NCI-H526 (cell line): ENCODE results near the gene RAET1G.
"Not testable (repeated sequence)": the region's sequence is repeated elsewhere in the genome, so short reads cannot be mapped to it uniquely, and the experiment has no call there.

ENCODE experiments used
- DNase-seq, 2 experiments: peaks; one replicate each; lab custom pipeline; 2025; lab: John Stamatoyannopoulos, UW

RAET1G gene

GRCh38 chr6:149922642-149923326 is at the start of gene RAET1G:
Gene RAET1G (minus strand): TSS chr6:149923121. CDS start chr6:149923010, 111 bp downstream.
- peak; percentile 85 to 91 for DNase-seq

DNA sequence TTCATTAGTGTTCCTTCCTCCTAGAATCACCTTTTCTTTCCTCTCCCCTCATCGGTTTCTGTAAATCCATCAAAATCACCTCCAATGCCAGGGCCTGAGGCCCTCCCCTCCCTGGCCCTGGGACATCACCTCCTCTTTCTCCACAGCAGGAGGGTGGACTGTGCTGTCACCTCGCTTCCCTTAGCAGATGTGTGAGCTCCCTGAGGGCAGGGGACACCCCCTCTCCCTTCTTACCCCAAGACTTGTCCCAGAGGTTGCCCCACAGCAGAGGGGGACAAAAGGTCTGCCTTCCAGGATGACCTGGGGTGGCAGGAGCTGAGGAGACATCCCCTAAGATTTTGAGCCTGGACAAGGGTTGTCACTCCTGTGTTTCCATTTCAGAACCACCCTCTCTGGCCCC is 46.7 kb upstream of the RAET1G start:
- DNase-seq: no peak

DNA sequence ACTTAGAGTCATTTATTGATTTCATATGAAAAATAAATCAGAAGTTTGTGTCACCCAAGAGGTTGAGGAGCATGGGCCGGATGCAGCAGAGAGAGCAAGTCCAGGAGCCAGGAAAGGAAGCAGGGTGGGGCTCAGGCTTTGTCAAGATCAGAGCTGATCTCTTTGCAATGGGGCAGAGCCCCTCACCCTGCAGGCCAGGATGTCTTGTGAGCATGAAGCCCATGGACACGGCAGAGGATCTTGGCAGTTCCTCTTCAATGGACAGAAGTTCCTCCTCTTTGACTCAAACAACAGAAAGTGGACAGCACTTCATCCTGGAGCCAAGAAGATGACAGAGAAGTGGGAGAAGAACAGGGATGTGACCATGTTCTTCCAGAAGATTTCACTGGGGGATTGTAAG is 46.0 kb upstream of the RAET1G start:
- not testable (repeated sequence) for DNase-seq

DNA sequence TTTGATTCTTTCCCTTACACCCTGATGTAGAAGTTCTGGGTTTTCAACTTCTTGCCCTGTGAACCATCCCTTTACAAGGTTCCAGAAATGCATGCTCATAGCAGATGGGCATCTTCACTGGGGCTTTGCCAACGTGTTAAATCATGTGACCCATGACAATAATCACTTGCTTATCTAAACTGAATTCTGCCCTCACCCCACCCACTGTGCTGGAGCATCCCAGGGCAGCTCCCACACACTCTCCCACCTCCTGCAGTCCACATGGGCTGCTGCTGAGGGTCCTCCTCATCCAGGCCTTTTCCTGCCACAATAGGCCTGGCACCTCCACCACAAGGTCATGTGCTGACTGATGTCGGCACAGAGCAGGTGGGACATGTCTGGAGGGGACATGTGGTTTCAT is 45.1 kb upstream of the RAET1G start:
- not testable (repeated sequence) for DNase-seq

DNA sequence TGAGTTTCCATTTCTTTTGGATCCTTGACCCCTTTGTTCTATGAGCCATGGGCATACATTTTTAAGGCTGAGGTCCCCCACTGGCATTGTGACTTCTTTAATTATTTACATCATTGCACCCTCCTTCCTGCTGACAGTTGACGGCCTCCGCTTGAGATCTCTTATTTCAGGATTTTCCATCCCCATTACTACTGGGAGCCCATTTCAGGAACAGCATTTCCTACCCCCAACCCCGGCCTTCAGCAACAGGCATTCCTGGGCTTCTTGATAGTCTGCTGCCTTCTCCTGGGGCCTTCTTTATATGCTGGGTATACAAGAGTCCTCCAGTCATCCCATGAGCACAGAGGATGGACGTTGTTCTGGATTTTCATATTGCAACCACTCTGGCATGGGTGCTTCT is 44.7 kb upstream of the RAET1G start:
- no peak for DNase-seq

DNA sequence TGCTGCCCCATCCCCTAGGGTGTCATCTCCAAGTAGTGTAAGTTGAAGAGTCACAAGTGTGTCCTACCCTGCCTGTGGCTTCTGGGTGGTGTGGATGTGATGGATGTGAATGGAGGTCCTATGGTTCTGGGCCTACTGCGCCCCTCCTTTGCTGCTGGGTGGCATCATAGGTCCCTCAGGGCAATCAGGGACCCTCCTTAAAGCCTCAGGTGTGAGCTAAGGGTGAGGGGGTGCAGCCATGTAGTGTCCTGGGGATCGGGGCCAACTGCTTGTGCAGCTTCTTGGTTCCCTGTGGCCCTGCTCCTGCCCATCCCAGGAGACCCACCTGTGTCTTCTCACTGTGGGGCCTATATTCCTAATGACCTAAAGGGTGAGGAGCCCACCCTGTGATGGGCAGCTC is 43.4 kb upstream of the RAET1G start:
- DNase-seq: not testable (repeated sequence)

- no peak for DNase-seq
Observed at GRCh38 chr6:149965194-149966020, 42.5 kb upstream of the RAET1G start.

DNA sequence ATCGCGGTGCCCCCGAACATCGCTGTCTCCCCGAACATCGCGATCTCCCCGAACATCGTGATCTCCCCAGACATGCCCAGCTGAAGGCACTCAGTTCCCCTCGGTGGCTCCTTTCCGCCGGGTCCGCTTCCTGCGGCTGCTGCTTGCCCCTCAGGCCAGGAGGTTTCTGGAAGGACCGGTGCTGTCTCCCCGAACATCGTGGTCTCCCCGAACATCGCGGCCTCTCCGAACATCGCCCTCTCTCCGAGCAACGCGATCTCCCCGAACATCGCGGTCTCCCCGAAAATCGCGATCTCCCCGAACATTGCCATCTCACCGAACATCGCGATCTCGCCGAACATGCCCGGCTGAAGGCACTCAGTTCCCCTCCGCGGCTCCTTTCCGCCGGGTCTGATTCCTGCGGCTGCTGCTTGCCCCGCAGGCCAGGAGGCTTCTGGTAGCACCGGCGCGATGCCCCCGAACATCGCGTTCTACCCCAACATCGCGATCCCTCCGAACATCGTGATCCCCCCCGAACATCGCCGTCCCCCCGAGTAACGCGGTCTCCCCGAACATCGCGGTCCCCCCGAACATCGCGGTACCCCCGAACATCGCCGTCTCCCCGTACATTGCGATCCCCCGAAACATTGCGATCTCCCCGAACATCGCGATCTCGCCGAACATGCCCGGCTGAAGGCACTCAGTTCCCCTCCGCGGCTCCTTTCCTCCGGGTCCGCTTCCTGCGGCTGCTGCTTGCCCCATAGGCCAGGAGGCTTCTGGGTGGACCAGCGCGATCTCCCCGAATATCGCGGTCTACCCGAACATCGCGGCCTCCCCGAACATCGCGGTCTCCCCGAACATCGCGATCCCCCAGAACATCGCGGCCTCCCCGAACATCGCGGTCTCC is 41.6 kb upstream of the RAET1G start:
- DNase-seq: no peak

GRCh38 chr6:149963462-149964307 is 40.8 kb upstream of the RAET1G start, which contains the start of gene ULBP1:
Gene ULBP1 (plus strand): TSS chr6:149963943. CDS start chr6:149964050, 107 bp downstream.
- DNase-seq: peak; percentile 14 to 75

- peak; percentile 33 to 62 for DNase-seq
Observed at GRCh38 chr6:149963212-149963461, 40.2 kb upstream of the RAET1G start.

GRCh38 chr6:149962461-149963211 is 39.7 kb upstream of the RAET1G start:
- DNase-seq: no peak

DNA sequence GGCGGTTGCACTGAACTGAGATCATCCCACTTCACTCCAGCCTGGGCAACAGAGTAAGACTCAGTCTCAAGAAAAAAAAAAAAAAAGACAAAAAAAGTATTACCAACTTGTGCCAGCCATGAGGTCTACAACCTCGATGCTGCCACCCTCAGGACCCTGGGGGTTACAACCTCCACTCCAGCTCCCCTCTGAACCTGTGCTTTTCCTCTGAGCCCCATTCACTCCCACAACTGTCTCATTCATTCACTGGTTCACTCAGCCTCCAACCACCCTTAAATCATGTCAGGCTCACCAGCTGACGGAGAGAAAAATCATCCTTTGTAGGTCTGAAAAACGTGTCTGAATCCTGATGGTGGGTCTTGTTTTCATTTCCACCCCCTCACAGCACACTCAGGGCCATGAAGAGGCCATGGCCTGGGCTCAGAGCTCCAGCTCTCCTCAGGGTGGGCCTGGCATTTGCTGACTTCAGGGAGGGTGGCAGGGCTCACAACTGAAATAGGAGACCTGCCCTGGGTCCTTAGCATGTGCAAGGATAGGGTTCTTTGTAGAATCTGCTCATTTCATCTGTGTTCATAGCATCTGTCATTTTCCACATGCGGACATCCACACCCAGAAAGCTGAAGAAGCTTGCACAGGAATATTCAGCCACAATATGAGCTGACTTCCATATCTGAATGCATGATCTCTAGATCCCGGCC is 39.0 kb upstream of the RAET1G start:
- DNase-seq: peak in 1 of 2 experiments; percentile 16

GRCh38 chr6:149960488-149960887 is 37.6 kb upstream of the RAET1G start:
- no peak for DNase-seq

- DNase-seq: not testable (repeated sequence)
Observed at GRCh38 chr6:149959806-149960205, 36.9 kb upstream of the RAET1G start.

DNA sequence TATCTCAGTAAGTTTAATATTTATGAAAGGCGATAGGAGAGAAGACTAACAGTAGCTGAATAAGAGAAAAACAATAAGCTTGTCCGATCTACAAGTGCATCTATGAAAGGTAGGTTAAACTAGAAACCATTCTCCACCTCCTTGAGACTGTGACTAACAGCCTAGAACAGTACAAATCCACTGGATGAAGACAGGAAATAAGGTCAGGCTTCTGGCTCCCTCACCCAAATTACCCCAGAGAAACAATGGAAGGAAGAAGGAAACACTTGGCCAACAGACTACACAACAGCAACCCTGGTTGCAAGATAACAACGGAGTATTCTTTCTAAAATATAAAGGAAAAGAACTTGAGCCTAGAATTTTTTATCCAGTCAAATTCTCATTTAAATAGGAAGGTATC is 35.2 kb upstream of the RAET1G start:
- DNase-seq: not testable (repeated sequence)

- DNase-seq: not testable (repeated sequence)
Observed at GRCh38 chr6:149955654-149956317, 32.9 kb upstream of the RAET1G start.

DNA sequence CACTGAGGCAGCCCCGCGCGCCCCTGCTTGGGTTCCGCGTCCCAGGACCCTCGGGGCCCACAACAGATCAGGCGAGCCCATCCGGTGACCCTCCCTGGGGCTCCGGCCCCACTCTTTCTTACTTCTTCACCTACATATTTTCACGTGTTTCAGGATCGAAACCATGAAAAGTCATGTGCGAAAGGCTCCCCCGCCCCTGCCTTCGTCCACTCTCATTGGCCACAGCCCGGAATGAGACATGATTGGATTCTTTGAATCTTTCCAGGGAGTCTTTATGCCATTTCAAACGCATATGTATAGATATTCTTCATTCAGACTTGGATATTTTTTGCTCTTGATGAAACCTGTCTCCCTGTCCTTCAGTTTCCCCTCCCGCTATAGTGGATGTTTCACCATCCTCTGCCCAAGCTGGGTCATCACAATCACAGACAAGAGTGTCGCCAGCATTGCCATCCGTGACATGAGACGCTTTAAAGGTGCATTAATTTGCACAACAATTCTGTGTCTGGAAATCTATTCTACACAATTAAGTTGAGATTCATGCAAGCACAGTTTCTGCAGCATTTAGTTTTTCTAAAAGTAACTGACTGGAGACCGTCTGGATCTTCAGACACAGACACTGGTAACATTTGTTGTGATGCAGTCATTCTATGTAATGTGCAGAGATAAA is 32.2 kb upstream of the RAET1G start:
- DNase-seq: not testable (repeated sequence)

- DNase-seq: not testable (repeated sequence)
Observed at GRCh38 chr6:149954328-149954983, 31.5 kb upstream of the RAET1G start.
